ENCODE measurements around the gene C19orf38.

The C19orf38 gene

GRCh38 chr19:10848230-10848856, at the start of gene C19orf38:
Gene C19orf38, plus strand, starts transcription at chr19:10848415. Its CDS starts 94 bp downstream, at chr19:10848509.
- TF ChIP-seq CTCF (IDR thresholded peaks at IDR 0.05) = no peak
- no peak for TF ChIP-seq ZFX (IDR thresholded peaks at IDR 0.05; ENCODE audit: borderline replicate concordance)
- H3K27ac ChIP-seq = no peak within 1 kb of the TSS

GRCh38 chr19:10800488-10800887, 47.7 kb upstream of the C19orf38 start:
- TF ChIP-seq ZFX (IDR thresholded peaks at IDR 0.05; ENCODE audit: borderline replicate concordance) = no peak
- no peak for TF ChIP-seq CTCF (IDR thresholded peaks at IDR 0.05)

GRCh38 chr19:10802479-10802878, 45.7 kb upstream of the C19orf38 start:
- TF ChIP-seq CTCF (IDR thresholded peaks at IDR 0.05) = no peak
- TF ChIP-seq ZFX (IDR thresholded peaks at IDR 0.05; ENCODE audit: borderline replicate concordance) = no peak
- H3K27ac ChIP-seq = no peak overlapping the region

More at GRCh38 chr19:10800488-10800887, 47.7 kb upstream of the C19orf38 start:
- no peak overlapping the region for H3K27ac ChIP-seq

GRCh38 chr19:10803252-10803651, 45.0 kb upstream of the C19orf38 start:
- no peak for TF ChIP-seq CTCF (IDR thresholded peaks at IDR 0.05)
- no peak for TF ChIP-seq ZFX (IDR thresholded peaks at IDR 0.05; ENCODE audit: borderline replicate concordance)
- no peak overlapping the region for H3K27ac ChIP-seq

GRCh38 chr19:10805065-10805757, 43.0 kb upstream of the C19orf38 start:
- no peak overlapping the region for H3K27ac ChIP-seq
- no peak for TF ChIP-seq ZFX (IDR thresholded peaks at IDR 0.05; ENCODE audit: borderline replicate concordance)
- no peak for TF ChIP-seq CTCF (IDR thresholded peaks at IDR 0.05)

GRCh38 chr19:10805758-10806247, 42.4 kb upstream of the C19orf38 start:
- TF ChIP-seq CTCF (IDR thresholded peaks at IDR 0.05) (no peak), ZFX (IDR thresholded peaks at IDR 0.05; ENCODE audit: borderline replicate concordance) (no peak)
- no peak overlapping the region for H3K27ac ChIP-seq
